HepG2 (cell line): ENCODE measurements around the gene APOA1. TPM values are rescaled to one million over a fixed set of nuclear protein-coding genes. Genes with fewer than 3 reads are reported as not detected.

Experiments
- CBX5 ChIP-seq: sonication (generic); formaldehyde crosslinking; IDR thresholded peaks from 2 replicates; pipeline ENCODE4 v1.4.0; 2020; ENCODE audit warnings: missing genetic modification reagents, borderline replicate concordance
- EEA1 ChIP-seq: sonication (generic); formaldehyde crosslinking; IDR thresholded peaks from 2 replicates; pipeline ENCODE4 v1.5.1; 2020; ENCODE audit warnings: mild to moderate bottlenecking, missing genetic modification reagents, borderline replicate concordance
- FOXM1 ChIP-seq: sonication (generic); formaldehyde crosslinking; IDR thresholded peaks from 2 replicates; pipeline ENCODE4 v1.5.0; 2020; ENCODE audit warnings: missing genetic modification reagents
- GATAD2A ChIP-seq: IDR thresholded peaks from 2 replicates; pipeline ENCODE4 v1.6.1; 2016
- HNF4A ChIP-seq: sonication (generic); formaldehyde crosslinking; IDR thresholded peaks from 2 replicates; pipeline ENCODE4 v1.4.0; 2020; ENCODE audit warnings: missing genetic modification reagents
- HNRNPH1 ChIP-seq: fragments of 200-400 bp; formaldehyde crosslinking; optimal IDR thresholded peaks from 2 replicates; pipeline ENCODE3; 2017; ENCODE audit warnings: mild to moderate bottlenecking, low read depth, low read length
- MIER2 ChIP-seq: IDR thresholded peaks from 2 replicates; pipeline ENCODE4 v1.6.1; 2016; ENCODE audit warnings: missing biosample characterization, missing genetic modification reagents
- PHF20 ChIP-seq: sonication (generic); formaldehyde crosslinking; IDR thresholded peaks from 2 replicates; pipeline ENCODE4 v1.5.0; 2020; ENCODE audit warnings: mild to moderate bottlenecking, missing genetic modification reagents
- RCOR2 ChIP-seq: IDR thresholded peaks from 2 replicates; pipeline ENCODE4 v1.6.1; 2016; ENCODE audit warnings: missing biosample characterization, missing genetic modification reagents
- SNRNP70 ChIP-seq: fragments of 200-400 bp; formaldehyde crosslinking; IDR thresholded peaks from 2 replicates; pipeline ENCODE4 v1.6.1; 2017; ENCODE audit warnings: mild to moderate bottlenecking, low read depth, low read length, moderate library complexity
- SOX5 ChIP-seq: IDR thresholded peaks from 2 replicates; pipeline ENCODE4 v1.6.1; 2016; ENCODE audit warnings: borderline replicate concordance
- ZBTB7B ChIP-seq: sonication (generic); formaldehyde crosslinking; IDR thresholded peaks from 2 replicates; pipeline ENCODE4 v1.4.0; 2020; ENCODE audit warnings: missing genetic modification reagents
- ZC3H13 ChIP-seq: sonication (generic); formaldehyde crosslinking; IDR thresholded peaks from 2 replicates; pipeline ENCODE4 v1.8.1; 2023; ENCODE audit warnings: mild to moderate bottlenecking, missing genetic modification reagents, moderate library complexity
- ZFP36L2 ChIP-seq: sonication (generic); formaldehyde crosslinking; IDR thresholded peaks from 2 replicates; pipeline ENCODE4 v1.4.0; 2020; ENCODE audit warnings: missing genetic modification reagents
- ZNF382 ChIP-seq: sonication (generic); formaldehyde crosslinking; IDR thresholded peaks from 2 replicates; pipeline ENCODE4 v1.5.0; 2020; ENCODE audit warnings: missing genetic modification reagents, mild to moderate bottlenecking, borderline replicate concordance
- ZNF549 ChIP-seq: sonication (generic); formaldehyde crosslinking; IDR thresholded peaks from 2 replicates; pipeline ENCODE4 v1.5.0; 2020; ENCODE audit warnings: missing genetic modification reagents
- ZNF878 ChIP-seq: sonication (generic); formaldehyde crosslinking; IDR thresholded peaks from 2 replicates; pipeline ENCODE4 v1.8.1; 2023; ENCODE audit warnings: mild to moderate bottlenecking, missing genetic modification reagents, moderate library complexity
- ZSCAN25 ChIP-seq: sonication (generic); formaldehyde crosslinking; IDR thresholded peaks from 2 replicates; pipeline ENCODE4 v1.8.0; 2022; ENCODE audit warnings: mild to moderate bottlenecking, missing genetic modification reagents
- polyA plus RNA-seq, 8 experiments: library from polyadenylated mRNA; depleted of rRNA in 3 of 8; stranded (reverse) in 7 of 8; unstranded in 1 of 8; fragments of >200 nt; fragmentation: Illumina TruSeq in 4 of 8; extraction: Trizol in 4 of 8; gene quantifications; 2 replicates each; pipeline versions ENCODE4 v1.2.1 to v1.2.3, GENCODE V29; 2011 to 2016; ENCODE audit warnings: low read depth in 4 of 8, missing spikeins in 1 of 8, mixed read lengths in 1 of 8; ENCODE audit not compliant: insufficient read depth in 1 of 8
- total RNA-seq, 5 experiments: library from RNA; depleted of rRNA; stranded (reverse); fragments of >200 nt; fragmentation: Illumina TruSeq; extraction: Trizol; gene quantifications; 2 replicates each; pipeline ENCODE4 v1.2.3, GENCODE V29; 2016; ENCODE audit warnings: low read depth in 1 of 5
- TF ChIP-seq, protein P1 (sequence below): sonication (generic); formaldehyde crosslinking; IDR thresholded peaks from 2 replicates; pipeline ENCODE4 v1.4.0; 2020; ENCODE audit warnings: missing genetic modification reagents
- TF ChIP-seq, protein P2 (sequence below): sonication (generic); formaldehyde crosslinking; IDR thresholded peaks from 2 replicates; pipeline ENCODE4 v1.4.0; 2020; ENCODE audit warnings: mild to moderate bottlenecking, missing genetic modification reagents
- TF ChIP-seq, protein P3 (sequence below): sonication (generic); formaldehyde crosslinking; IDR thresholded peaks from 2 replicates; pipeline ENCODE4 v1.4.0; 2020; ENCODE audit warnings: missing genetic modification reagents, low read depth, mild to moderate bottlenecking, borderline replicate concordance
- TF ChIP-seq, protein P4 (sequence below): sonication (generic); formaldehyde crosslinking; IDR thresholded peaks from 2 replicates; pipeline ENCODE4 v1.4.0; 2020; ENCODE audit warnings: missing genetic modification reagents

The APOA1 gene
- total and polyA plus RNA-seq, 2 of the 13 experiments (the other 11 are each of a cell fraction or from before 2014, with no cell fraction given), result 1,973 to 5,485 TPM

DNA sequence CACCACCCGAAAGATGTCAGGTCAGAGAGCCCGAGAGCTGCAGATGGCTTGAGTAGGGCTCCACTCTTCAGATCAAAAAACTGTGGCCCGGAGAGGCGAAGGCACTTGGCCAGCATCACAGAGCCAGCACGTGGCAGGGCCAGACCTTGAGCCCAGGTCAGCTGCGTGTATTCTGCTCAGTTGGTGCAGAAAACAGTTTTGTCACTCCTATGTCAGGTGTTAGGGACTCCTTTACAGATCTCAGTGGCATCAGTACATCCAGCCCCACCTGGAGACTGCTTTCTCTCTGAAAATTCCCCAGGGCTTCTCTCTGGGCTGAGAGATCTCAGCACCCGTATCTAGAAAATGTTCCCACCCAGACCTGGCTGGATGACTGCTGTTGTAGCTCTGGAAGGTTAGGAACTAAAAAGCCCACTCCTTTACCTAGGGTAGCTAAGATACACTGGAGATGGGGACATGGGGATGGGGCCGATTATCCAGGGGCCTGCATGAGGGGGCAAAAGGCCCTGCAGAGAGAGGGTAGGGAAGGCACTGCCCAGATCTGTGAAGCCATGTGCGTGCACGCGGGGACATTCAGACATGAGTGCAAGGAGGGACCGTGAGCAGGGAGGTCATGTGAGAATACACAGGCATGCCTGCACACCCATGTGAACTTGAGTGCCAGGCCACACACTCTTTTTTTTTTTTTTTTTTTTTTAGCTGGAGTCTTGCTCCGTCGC, 3.4 kb downstream of the APOA1 start (continued):
- TF ChIP-seq, protein P1, sequence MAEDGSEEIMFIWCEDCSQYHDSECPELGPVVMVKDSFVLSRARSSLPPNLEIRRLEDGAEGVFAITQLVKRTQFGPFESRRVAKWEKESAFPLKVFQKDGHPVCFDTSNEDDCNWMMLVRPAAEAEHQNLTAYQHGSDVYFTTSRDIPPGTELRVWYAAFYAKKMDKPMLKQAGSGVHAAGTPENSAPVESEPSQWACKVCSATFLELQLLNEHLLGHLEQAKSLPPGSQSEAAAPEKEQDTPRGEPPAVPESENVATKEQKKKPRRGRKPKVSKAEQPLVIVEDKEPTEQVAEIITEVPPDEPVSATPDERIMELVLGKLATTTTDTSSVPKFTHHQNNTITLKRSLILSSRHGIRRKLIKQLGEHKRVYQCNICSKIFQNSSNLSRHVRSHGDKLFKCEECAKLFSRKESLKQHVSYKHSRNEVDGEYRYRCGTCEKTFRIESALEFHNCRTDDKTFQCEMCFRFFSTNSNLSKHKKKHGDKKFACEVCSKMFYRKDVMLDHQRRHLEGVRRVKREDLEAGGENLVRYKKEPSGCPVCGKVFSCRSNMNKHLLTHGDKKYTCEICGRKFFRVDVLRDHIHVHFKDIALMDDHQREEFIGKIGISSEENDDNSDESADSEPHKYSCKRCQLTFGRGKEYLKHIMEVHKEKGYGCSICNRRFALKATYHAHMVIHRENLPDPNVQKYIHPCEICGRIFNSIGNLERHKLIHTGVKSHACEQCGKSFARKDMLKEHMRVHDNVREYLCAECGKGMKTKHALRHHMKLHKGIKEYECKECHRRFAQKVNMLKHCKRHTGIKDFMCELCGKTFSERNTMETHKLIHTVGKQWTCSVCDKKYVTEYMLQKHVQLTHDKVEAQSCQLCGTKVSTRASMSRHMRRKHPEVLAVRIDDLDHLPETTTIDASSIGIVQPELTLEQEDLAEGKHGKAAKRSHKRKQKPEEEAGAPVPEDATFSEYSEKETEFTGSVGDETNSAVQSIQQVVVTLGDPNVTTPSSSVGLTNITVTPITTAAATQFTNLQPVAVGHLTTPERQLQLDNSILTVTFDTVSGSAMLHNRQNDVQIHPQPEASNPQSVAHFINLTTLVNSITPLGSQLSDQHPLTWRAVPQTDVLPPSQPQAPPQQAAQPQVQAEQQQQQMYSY (CRISPR knock-in tag), result no peak
- no peak for TF ChIP-seq SNRNP70
- peak; percentile 62 for TF ChIP-seq MIER2
- peak; percentile 87 for TF ChIP-seq ZSCAN25 (CRISPR knock-in tag)
- TF ChIP-seq, protein P2, sequence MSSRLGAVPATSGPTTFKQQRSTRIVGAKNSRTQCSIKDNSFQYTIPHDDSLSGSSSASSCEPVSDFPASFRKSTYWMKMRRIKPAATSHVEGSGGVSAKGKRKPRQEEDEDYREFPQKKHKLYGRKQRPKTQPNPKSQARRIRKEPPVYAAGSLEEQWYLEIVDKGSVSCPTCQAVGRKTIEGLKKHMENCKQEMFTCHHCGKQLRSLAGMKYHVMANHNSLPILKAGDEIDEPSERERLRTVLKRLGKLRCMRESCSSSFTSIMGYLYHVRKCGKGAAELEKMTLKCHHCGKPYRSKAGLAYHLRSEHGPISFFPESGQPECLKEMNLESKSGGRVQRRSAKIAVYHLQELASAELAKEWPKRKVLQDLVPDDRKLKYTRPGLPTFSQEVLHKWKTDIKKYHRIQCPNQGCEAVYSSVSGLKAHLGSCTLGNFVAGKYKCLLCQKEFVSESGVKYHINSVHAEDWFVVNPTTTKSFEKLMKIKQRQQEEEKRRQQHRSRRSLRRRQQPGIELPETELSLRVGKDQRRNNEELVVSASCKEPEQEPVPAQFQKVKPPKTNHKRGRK (CRISPR knock-in tag), result no peak
- no peak for TF ChIP-seq ZFP36L2
- peak; percentile 53; the same call in 1 of the 2 replicates for TF ChIP-seq ZNF878 (CRISPR knock-in tag)
- TF ChIP-seq ZBTB7B, result 0 out of 2 replicates have a peak, but pooled peaks have one; percentile 42
- peak; percentile 68; the same call in 1 of the 2 replicates for TF ChIP-seq GATAD2A (CRISPR knock-in tag)
- TF ChIP-seq ZC3H13 (CRISPR knock-in tag), result peak; percentile 88; the same call in 1 of the 2 replicates
- TF ChIP-seq EEA1, result no peak; the same call in 1 of the 2 replicates
- TF ChIP-seq ZNF549, result no peak
- no peak for TF ChIP-seq HNRNPH1
- TF ChIP-seq CBX5, result 0 out of 2 replicates have a peak, but pooled peaks have one; percentile 32
- TF ChIP-seq ZNF382 (CRISPR knock-in tag), result no peak
- TF ChIP-seq FOXM1, result no peak
- peak; percentile 78 for TF ChIP-seq SOX5 (CRISPR knock-in tag)
- TF ChIP-seq, protein P3, sequence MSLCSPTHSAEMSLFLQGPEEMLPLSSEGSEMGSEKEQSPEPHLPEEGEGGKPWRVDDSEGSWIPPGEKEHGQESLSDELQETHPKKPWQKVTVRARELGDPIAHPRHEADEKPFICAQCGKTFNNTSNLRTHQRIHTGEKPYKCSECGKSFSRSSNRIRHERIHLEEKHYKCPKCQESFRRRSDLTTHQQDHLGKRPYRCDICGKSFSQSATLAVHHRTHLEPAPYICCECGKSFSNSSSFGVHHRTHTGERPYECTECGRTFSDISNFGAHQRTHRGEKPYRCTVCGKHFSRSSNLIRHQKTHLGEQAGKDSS (CRISPR knock-in tag), result 0 out of 2 replicates have a peak, but pooled peaks have one; percentile 76
- TF ChIP-seq PHF20 (CRISPR knock-in tag), result no peak
- TF ChIP-seq HNF4A (CRISPR knock-in tag), result peak; percentile 88
- peak; percentile 54; the same call in 1 of the 2 replicates for TF ChIP-seq RCOR2 (CRISPR knock-in tag)
- TF ChIP-seq, protein P4, sequence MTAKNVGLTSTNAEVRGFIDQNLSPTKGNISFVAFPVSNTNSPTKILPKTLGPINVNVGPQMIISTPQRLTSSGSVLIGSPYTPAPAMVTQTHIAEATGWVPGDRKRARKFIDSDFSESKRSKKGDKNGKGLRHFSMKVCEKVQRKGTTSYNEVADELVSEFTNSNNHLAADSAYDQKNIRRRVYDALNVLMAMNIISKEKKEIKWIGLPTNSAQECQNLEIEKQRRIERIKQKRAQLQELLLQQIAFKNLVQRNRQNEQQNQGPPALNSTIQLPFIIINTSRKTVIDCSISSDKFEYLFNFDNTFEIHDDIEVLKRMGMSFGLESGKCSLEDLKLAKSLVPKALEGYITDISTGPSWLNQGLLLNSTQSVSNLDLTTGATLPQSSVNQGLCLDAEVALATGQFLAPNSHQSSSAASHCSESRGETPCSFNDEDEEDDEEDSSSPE, result peak; percentile 88
